ENCODE data around the gene YIPF4. TPM values are rescaled to one million over a fixed set of nuclear protein-coding genes. Genes with fewer than 3 reads are reported as not detected.
A peak's percentile ranks its signal among the peaks of the same experiment; 100 is the strongest.

Gene YIPF4
- 10 to 100 TPM; 30.9 to 40.5 TPM for total RNA-seq

DNA sequence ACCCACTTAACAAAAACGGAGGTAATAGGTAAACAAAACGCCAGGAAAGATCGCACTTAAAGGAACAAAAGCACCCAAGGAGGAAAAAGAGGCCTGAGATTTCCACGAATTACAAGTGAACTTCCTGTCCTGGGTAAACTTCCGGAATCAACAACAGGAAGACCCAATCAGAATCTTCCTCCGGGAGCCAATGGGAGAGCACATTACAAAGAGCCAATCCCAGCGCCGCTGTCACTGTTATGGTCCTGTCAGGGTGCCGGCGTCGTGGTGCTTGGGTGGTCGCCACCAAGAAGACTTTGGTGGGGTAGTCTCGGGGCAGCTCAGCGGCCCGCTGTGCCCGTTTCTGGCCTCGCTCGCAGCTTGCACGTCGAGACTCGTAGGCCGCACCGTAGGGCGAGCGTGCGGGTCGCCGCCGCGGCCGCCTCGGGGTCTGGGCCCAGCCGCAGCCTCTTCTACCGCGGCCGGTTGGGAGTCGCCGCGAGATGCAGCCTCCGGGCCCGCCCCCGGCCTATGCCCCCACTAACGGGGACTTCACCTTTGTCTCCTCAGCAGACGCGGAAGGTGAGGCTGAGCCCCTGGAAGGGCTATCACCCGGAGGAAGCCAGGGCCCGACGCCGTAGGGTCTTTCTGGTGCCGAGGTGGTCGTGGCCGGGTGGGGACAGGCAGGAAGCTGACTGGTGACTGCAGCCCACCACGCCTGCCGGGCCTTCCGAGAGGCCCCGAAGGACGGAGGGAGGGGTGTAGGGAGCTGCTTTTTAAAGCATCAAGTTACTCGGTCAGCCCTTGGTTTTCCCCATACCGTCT is at the start of gene YIPF4:
TSS of gene YIPF4 (plus strand) at position 231 of the 804 bp plus-strand sequence. CDS start at position 483, 252 bp downstream.
- DNase-seq (peak; percentile 93), ATAC-seq (peak; percentile 97)
- Mint-ChIP-seq H3K27ac (peak within 1 kb of the TSS; percentile 95), H3K9me3 (ENCODE audit: low read depth) (no peaks in the 10 kb centered on the region), H3K4me1 (peaks cover 22% of the 10 kb centered on the region), H3K27me3 (peaks cover 6% of the 10 kb centered on the region), H3K4me3 (peak within 1 kb of the TSS; percentile 79), H3K36me3 (peaks cover 13% of the 10 kb centered on the region)
- CTCF ChIA-PET, result interaction anchor here (0.6 kb wide), 1 partner anchor 250 kb away, joined by 3 read pairs; no protein-coding TSS in a partner anchor

DNA sequence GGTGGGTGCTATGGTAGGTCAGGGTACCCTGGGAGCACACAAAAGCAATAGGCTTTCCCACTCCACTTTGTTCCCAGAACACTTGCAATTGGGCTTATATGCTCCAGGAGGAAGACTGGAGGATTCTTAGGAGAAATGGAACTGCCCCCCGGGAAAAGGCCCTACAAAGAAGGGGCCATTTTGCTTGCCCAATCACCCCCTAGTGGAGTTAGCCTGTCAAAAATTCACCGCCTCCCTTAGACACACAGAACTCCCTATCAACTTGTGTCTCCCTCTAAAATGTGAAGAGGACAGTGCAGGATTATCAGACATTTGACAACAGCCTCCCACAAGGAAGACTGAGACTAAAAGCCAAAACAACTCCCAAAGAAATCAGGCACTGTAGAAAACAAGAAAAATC is 49.5 kb upstream of the YIPF4 start:
- no peak overlapping the region for H3K27ac Mint-ChIP-seq
- no peaks in the 10 kb centered on the region for H3K27me3 Mint-ChIP-seq
- no peak overlapping the region for H3K4me3 Mint-ChIP-seq
- CTCF ChIA-PET, result no interaction called here
- ATAC-seq, result no peak
- no peak for DNase-seq
- H3K9me3 Mint-ChIP-seq (ENCODE audit: low read depth), result no peaks in the 10 kb centered on the region
- H3K4me1 Mint-ChIP-seq, result no peaks in the 10 kb centered on the region
- H3K36me3 Mint-ChIP-seq, result peaks cover 2% of the 10 kb centered on the region

DNA sequence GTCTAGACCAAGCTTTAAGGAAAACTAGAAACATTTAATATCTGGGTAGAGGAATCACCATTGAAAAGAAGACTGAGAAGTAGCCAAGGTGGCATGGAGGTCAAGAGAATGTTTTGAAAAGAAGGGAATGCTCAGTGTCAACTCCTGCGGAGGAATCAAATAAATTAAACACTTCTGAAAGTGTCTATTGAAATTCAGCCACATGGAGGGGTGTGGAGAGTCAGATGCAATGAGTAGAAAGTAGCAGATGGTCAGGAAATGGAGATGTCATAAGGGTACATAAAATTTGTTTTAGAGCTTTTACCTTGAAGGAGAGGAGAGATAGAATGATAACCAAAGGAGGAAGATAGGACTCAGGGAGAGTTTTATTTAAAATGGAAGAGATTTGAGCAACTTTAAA is 48.1 kb upstream of the YIPF4 start:
- Mint-ChIP-seq H3K27ac (no peak overlapping the region), H3K4me1 (no peaks in the 10 kb centered on the region), H3K27me3 (no peaks in the 10 kb centered on the region), H3K36me3 (peaks cover 1% of the 10 kb centered on the region), H3K4me3 (no peak overlapping the region), H3K9me3 (ENCODE audit: low read depth) (no peaks in the 10 kb centered on the region)
- ATAC-seq, result no peak
- DNase-seq, result no peak
- CTCF ChIA-PET, result interaction anchor here (0.6 kb wide), 1 partner anchor 40 kb away, joined by 3 read pairs; no protein-coding TSS in a partner anchor

DNA sequence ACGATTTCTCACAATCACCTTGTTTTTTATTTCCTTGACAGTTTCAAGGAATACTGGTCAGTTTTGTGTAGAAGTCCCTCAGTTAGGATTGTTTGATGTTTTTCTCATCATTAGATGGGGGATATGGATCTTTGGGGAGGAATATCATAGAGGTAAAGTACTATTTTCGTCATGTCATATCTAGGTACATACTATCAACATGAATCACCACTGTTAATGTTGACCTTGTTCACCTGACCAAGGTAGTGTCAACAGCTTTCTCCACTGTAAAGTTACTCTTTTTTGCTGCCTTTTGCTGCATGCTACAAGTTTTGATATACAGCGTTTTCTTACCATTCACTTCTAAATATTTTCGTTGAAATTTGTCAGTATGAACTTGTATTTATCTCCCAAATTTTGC is 45.7 kb upstream of the YIPF4 start:
- H3K36me3 Mint-ChIP-seq, result peaks cover 4% of the 10 kb centered on the region
- no peak for ATAC-seq
- H3K27me3 Mint-ChIP-seq, result no peaks in the 10 kb centered on the region
- H3K4me1 Mint-ChIP-seq, result no peaks in the 10 kb centered on the region
- DNase-seq, result no peak
- CTCF ChIA-PET, result no interaction called here
- no peak overlapping the region for H3K27ac Mint-ChIP-seq
- H3K4me3 Mint-ChIP-seq, result no peak overlapping the region
- H3K9me3 Mint-ChIP-seq (ENCODE audit: low read depth), result no peaks in the 10 kb centered on the region

DNA sequence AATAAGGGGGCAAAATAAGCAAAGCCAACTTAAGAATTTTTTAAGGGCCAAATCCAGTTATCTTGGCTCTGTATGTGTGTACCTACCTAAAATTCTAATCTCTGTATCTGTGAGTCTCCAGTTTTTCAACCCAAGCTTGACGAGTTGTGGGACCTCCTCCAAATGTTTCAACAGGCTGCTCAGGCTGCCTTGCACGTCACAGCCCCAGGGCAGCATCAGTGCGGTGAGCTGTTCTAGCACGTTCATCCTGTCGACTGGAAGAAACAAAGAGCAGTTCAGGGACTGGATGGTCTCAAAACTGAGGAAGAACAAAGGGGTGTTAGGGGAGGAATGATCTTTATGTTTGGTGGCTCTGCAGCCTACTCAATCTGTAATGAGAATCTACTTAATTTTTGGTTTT is 42.4 kb upstream of the YIPF4 start:
- no peaks in the 10 kb centered on the region for H3K27me3 Mint-ChIP-seq
- DNase-seq (no peak), ATAC-seq (no peak)
- no peak overlapping the region for H3K4me3 Mint-ChIP-seq
- peaks cover 4% of the 10 kb centered on the region for H3K36me3 Mint-ChIP-seq
- H3K9me3 Mint-ChIP-seq (ENCODE audit: low read depth), result no peaks in the 10 kb centered on the region
- no peaks in the 10 kb centered on the region for H3K4me1 Mint-ChIP-seq
- H3K27ac Mint-ChIP-seq, result no peak overlapping the region
- CTCF ChIA-PET, result no interaction called here

DNA sequence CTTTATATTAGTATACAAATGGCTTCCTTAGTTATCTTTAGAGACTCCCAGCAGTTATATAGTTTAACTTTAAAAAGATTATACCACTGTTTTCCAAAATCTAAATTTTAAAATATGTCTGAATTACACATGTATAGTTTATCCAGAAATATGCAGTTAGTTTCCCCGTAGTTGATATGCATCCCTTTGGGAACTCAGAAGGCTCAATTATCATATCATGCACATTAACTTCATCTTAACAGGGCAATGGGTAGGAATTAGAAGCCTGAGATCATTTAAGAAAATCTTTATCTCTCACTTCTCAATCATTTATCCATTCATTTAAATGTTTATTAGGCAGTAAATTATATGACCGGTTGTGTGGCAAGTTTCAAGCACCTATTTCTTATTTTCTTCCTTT is 40.2 kb upstream of the YIPF4 start:
- Mint-ChIP-seq H3K27ac (no peak overlapping the region), H3K36me3 (peaks cover 3% of the 10 kb centered on the region), H3K4me3 (no peak overlapping the region), H3K9me3 (ENCODE audit: low read depth) (no peaks in the 10 kb centered on the region), H3K27me3 (no peaks in the 10 kb centered on the region), H3K4me1 (no peaks in the 10 kb centered on the region)
- CTCF ChIA-PET, result no interaction called here
- ATAC-seq (no peak), DNase-seq (no peak)

DNA sequence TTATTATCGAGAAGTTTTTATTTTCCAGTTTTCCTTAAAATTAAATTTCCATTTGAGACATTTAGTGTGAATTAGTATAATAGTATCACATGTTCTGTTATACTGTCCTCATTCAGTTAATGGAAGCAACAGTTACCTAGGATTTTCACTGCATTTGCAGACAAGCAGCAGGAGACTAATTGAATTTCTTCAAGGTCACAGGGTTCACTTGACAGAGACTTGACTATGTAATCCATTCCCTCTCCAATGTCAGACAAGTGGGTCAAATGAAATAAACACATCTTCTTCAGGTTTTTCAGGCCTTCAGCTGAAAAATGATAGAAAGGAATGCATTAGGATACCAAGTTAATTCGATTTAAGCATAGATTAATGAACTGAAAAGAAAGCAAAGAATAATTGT is 39.7 kb upstream of the YIPF4 start:
- H3K4me3 Mint-ChIP-seq, result no peak overlapping the region

DNA sequence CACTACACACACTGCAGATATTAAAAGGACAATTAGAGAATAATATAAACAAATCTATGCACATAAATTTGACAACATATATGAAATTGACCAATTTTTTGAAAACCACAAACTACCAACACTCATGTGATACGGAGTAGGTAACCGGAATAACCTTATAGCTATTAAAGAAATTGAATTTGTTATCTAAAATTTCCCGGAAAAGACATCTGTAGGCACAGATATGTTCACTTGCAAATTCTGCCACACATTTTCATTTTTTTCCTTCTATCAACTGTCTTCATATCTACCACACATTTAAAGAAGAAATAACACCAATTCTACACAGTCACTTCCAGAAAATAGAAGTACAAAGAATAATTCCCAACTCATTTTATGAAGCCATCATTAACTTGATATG is 35.4 kb upstream of the YIPF4 start:
- DNase-seq, result no peak
- no peaks in the 10 kb centered on the region for H3K9me3 Mint-ChIP-seq (ENCODE audit: low read depth)
- no peak overlapping the region for H3K27ac Mint-ChIP-seq
- no peak overlapping the region for H3K4me3 Mint-ChIP-seq
- ATAC-seq, result no peak
- no peaks in the 10 kb centered on the region for H3K36me3 Mint-ChIP-seq
- H3K4me1 Mint-ChIP-seq, result no peaks in the 10 kb centered on the region
- no peaks in the 10 kb centered on the region for H3K27me3 Mint-ChIP-seq
- CTCF ChIA-PET, result no interaction called here

More for the DNA sequence above, 39.7 kb upstream of the YIPF4 start:
- DNase-seq (no peak), ATAC-seq (no peak)
- Mint-ChIP-seq H3K9me3 (ENCODE audit: low read depth) (no peaks in the 10 kb centered on the region), H3K4me1 (no peaks in the 10 kb centered on the region), H3K36me3 (peaks cover 3% of the 10 kb centered on the region), H3K27ac (no peak overlapping the region), H3K27me3 (no peaks in the 10 kb centered on the region)
- CTCF ChIA-PET, result no interaction called here

DNA sequence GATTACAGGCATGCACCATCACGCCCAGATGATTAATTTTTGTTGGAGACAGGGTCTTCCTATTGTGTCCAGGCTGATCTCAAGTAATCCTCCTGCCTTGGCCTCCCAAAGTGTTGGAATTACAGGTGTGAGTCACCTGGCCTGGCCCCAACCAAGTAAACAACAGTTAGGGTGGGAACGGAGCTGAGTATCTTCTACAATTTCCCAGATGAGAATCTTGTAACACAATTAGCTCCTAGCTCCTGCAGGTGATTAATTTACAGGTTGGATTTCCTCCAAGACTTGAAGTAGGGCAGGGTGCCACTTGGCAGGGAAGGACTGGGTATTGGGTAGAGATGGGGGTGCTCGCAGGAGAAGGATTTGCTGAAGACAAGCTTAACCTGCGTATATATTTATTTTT is 30.8 kb upstream of the YIPF4 start:
- DNase-seq, result no peak
- Mint-ChIP-seq H3K36me3 (no peaks in the 10 kb centered on the region), H3K9me3 (ENCODE audit: low read depth) (no peaks in the 10 kb centered on the region), H3K4me3 (no peak overlapping the region), H3K27ac (no peak overlapping the region), H3K4me1 (no peaks in the 10 kb centered on the region), H3K27me3 (no peaks in the 10 kb centered on the region)
- CTCF ChIA-PET, result no interaction called here
- no peak for ATAC-seq

DNA sequence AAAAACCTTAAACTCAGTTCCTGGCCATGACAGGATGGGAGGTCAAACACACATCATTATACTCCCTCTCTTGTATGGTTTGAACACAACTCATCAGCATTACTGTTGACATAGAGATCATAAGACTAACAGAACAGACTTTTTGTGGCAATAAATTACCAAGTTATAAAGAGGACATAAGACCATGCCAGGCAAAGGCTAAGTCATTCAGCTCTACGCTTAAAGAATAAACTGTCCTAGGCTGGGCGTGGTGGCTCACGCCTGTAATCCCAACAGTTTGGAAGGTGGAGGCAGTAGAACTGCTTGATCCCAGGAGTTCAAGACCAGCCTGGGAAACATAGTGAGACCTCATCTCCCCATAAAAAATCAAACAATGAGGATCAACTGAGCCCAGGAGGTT is 29.4 kb upstream of the YIPF4 start:
- H3K27ac Mint-ChIP-seq, result no peak overlapping the region
- H3K27me3 Mint-ChIP-seq, result no peaks in the 10 kb centered on the region
- ATAC-seq, result no peak
- H3K36me3 Mint-ChIP-seq, result no peaks in the 10 kb centered on the region
- no peaks in the 10 kb centered on the region for H3K4me1 Mint-ChIP-seq
- no peaks in the 10 kb centered on the region for H3K9me3 Mint-ChIP-seq (ENCODE audit: low read depth)
- no peak for DNase-seq
- CTCF ChIA-PET, result no interaction called here
- no peak overlapping the region for H3K4me3 Mint-ChIP-seq

DNA sequence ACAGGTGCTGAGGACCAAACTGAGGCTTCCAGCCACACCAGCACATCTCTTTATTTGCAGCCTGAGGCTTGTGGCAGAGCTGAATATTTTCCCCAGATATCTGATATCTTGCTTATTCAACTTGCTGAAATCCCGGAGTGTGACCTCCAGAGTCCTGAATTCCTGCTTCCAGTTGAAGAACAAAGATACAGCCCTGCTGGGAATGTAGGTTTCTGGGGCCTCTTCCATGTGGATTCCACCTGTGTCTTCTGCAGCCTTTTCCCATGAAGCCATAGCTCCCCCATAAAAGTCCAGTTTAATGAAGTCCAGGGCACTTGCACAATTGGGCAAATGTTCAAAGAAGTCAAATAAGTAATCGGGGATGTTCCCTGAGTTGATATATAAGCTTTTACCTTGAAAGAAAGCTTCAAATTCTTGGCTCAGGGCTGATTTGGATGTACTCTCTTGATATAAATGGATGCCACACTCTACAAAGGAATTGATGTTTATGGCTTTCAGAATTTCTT is 27.9 kb upstream of the YIPF4 start:
- Mint-ChIP-seq H3K27ac (no peak overlapping the region), H3K4me1 (no peaks in the 10 kb centered on the region), H3K4me3 (no peak overlapping the region), H3K27me3 (no peaks in the 10 kb centered on the region), H3K36me3 (no peaks in the 10 kb centered on the region), H3K9me3 (ENCODE audit: low read depth) (no peaks in the 10 kb centered on the region)
- no peak for ATAC-seq
- DNase-seq, result no peak
- CTCF ChIA-PET, result interaction anchor here (1.2 kb wide), 1 partner anchor 75 kb away, joined by 3 read pairs; no protein-coding TSS in a partner anchor

DNA sequence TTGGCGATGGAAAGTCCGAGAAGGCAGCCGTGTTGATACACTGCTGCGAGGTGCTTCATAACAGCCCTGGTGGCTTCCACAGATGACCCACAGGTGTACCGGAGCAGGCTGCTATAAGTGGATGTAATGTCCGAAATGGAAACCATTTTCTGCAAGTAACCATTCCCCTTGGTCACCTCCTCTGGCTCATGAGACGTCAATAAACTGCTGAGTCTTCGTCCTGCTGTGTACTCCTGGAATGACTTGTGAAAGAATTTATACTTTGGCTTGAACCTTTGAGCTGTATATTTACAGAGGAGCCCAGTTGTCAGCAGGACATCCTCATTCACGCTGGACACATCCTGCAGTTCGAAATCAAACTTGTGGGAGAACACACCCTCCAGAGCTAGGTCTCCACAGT is 27.4 kb upstream of the YIPF4 start:
- H3K36me3 Mint-ChIP-seq, result no peaks in the 10 kb centered on the region
- CTCF ChIA-PET, result interaction anchor here (1.2 kb wide), 1 partner anchor 75 kb away, joined by 3 read pairs; no protein-coding TSS in a partner anchor
- no peaks in the 10 kb centered on the region for H3K9me3 Mint-ChIP-seq (ENCODE audit: low read depth)
- H3K27me3 Mint-ChIP-seq, result no peaks in the 10 kb centered on the region
- H3K4me3 Mint-ChIP-seq, result no peak overlapping the region
- no peak overlapping the region for H3K27ac Mint-ChIP-seq
- ATAC-seq, result no peak
- no peak for DNase-seq
- no peaks in the 10 kb centered on the region for H3K4me1 Mint-ChIP-seq

DNA sequence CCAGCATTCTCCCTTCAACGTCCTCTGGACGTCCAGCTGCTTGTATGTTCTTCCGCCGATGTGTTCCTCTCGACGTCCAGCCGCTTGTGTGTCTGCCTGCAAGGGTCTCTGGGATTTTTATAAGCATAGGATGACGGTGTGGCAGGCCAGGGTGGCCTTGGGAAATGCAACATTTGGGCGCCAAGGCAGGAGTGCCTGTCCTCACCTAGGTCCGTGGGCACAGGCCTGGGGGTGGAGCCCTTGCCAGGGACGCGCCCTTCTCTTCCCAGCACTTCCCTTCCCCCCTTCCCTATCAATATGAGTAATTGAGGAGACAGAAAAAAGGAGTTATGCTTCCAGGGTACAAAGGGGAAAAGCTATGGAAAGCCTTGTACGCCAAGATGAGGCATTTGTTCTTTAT is 19.5 kb upstream of the YIPF4 start:
- Mint-ChIP-seq H3K9me3 (ENCODE audit: low read depth) (no peaks in the 10 kb centered on the region), H3K27ac (no peak overlapping the region), H3K36me3 (no peaks in the 10 kb centered on the region), H3K4me3 (no peak overlapping the region), H3K27me3 (no peaks in the 10 kb centered on the region), H3K4me1 (peaks cover 3% of the 10 kb centered on the region)
- CTCF ChIA-PET, result no interaction called here
- ATAC-seq, result no peak
- DNase-seq, result no peak

DNA sequence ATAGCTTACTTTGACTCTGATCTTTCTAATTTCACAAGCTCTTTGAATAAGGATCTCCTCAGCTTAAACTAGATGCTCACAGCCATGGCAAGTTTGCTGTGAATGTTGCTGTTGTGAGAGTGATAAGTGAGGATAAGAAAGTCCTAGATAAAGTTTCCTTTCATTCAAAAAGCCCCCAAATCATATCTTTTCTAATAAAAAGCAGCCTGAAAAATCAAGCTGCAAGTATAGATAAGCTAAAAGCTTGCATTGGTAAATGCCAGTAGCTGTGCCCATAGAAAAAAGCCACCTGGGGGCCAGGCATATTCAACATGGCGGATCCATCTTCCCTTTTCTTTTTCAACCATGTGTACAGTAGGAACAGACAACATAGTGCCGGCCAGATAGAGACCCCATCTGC is 17.3 kb upstream of the YIPF4 start:
- H3K36me3 Mint-ChIP-seq, result no peaks in the 10 kb centered on the region
- H3K27me3 Mint-ChIP-seq, result no peaks in the 10 kb centered on the region
- CTCF ChIA-PET, result no interaction called here
- H3K9me3 Mint-ChIP-seq (ENCODE audit: low read depth), result no peaks in the 10 kb centered on the region
- no peak for DNase-seq
- H3K4me3 Mint-ChIP-seq, result no peak overlapping the region
- H3K4me1 Mint-ChIP-seq, result peaks cover 7% of the 10 kb centered on the region
- no peak for ATAC-seq
- H3K27ac Mint-ChIP-seq, result no peak overlapping the region

Data from activated CD8-positive, alpha-beta memory T cell treated with anti-CD3 and anti-CD28 coated beads, Interleukin-2, amount 10 ng/mL, durations not matched to agents 7 days and 5 days (primary cell).